Tibial artery (tissue), 4 donors: ENCODE measurements around the gene MAN2A2.

Experiments used
- DNase-seq, 2 donors: peaks; one replicate each; pipeline ENCODE4 v3.0.0-alpha.2; 2019
- H3K27ac ChIP-seq, 2 donors: fragments of 200-600 bp; sonication (generic) in 1 of 2; 1 replicate in 1 of 2; 2 replicates in 1 of 2; pipeline ENCODE4 v1.5.1; 2018 to 2019; ENCODE audit warnings: mild to moderate bottlenecking in 1 of 2
- H3K27me3 ChIP-seq, 2 donors: fragments of 200-600 bp; sonication (generic) in 1 of 2; one replicate each; pipeline versions ENCODE4 v1.5.1 to v1.6.0; 2016 to 2019
- H3K36me3 ChIP-seq, 3 donors: fragments of 200-600 bp; sonication (generic) in 2 of 3; one replicate each; pipeline ENCODE4 v1.5.1; 2016 to 2019; ENCODE audit warnings: mild to moderate bottlenecking in 2 of 3
- H3K4me1 ChIP-seq, 4 donors: fragments of 200-600 bp; sonication (generic) in 2 of 4; 1 replicate in 3 of 4; 2 replicates in 1 of 4; pipeline ENCODE4 v1.5.1; 2016 to 2019
- H3K4me3 ChIP-seq, 2 donors: fragments of 200-600 bp; sonication (generic) in 1 of 2; 1 replicate in 1 of 2; 2 replicates in 1 of 2; pipeline ENCODE4 v1.5.1; 2018 to 2019; ENCODE audit warnings: mild to moderate bottlenecking in 2 of 2
- H3K9me3 ChIP-seq, 3 donors: fragments of 200-600 bp; sonication (generic) in 1 of 3; one replicate each; pipeline ENCODE4 v1.5.1; 2016 to 2019
- intact Hi-C: fragments of 100-400 bp; cut with DNase I; formaldehyde crosslinking; loops from one replicate; pipeline ENCODE4 v1.15.0; 2023; ENCODE audit warnings: low total_unique reads
- TF ChIP-seq, protein P1 (sequence below), 2 experiments: fragments of 200-600 bp in 1 of 2; fragments of 450-650 bp in 1 of 2; IDR thresholded peaks; one replicate each; pipeline ENCODE4 v1.5.1; 2017 to 2019; ENCODE audit warnings: antibody characterized with exemption in 2 of 2, mild to moderate bottlenecking in 1 of 2, moderate library complexity in 1 of 2

Gene MAN2A2

DNA sequence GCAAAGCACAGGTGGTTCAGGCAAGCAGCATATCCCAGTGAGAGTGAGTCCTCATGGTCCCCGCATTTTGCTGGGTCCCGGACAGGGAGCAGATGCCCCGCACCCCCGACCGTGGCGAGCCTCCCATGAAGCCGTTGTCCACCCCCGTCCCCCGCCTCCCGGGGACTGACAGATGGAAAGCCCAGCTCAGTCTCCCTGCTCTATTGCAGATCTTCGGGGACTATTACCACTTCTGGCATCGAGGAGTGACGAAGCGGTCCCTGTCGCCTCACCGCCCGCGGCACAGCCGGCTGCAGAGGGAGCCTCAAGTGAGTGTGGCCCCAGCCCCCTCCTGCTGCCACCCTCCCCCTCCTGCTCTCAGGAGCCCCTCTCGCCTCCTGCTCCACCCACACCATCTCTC, 27.1 kb upstream of the MAN2A2 start:
- peaks cover 45 to 57% (median 55%) of the 10 kb centered on the region in 3 donors for H3K36me3 ChIP-seq
- DNase-seq: no peak
- intact Hi-C loops: no loop called here
- H3K27me3 ChIP-seq: no peaks in the 10 kb centered on the region
- no peak overlapping the region for H3K27ac ChIP-seq
- H3K9me3 ChIP-seq: no peaks in the 10 kb centered on the region
- H3K4me3 ChIP-seq: no peak overlapping the region
- TF ChIP-seq, protein P1, sequence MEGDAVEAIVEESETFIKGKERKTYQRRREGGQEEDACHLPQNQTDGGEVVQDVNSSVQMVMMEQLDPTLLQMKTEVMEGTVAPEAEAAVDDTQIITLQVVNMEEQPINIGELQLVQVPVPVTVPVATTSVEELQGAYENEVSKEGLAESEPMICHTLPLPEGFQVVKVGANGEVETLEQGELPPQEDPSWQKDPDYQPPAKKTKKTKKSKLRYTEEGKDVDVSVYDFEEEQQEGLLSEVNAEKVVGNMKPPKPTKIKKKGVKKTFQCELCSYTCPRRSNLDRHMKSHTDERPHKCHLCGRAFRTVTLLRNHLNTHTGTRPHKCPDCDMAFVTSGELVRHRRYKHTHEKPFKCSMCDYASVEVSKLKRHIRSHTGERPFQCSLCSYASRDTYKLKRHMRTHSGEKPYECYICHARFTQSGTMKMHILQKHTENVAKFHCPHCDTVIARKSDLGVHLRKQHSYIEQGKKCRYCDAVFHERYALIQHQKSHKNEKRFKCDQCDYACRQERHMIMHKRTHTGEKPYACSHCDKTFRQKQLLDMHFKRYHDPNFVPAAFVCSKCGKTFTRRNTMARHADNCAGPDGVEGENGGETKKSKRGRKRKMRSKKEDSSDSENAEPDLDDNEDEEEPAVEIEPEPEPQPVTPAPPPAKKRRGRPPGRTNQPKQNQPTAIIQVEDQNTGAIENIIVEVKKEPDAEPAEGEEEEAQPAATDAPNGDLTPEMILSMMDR (IDR thresholded peaks at IDR 0.05): no peak
- peaks cover 0 to 24% (median 22%) of the 10 kb centered on the region in 4 donors for H3K4me1 ChIP-seq

DNA sequence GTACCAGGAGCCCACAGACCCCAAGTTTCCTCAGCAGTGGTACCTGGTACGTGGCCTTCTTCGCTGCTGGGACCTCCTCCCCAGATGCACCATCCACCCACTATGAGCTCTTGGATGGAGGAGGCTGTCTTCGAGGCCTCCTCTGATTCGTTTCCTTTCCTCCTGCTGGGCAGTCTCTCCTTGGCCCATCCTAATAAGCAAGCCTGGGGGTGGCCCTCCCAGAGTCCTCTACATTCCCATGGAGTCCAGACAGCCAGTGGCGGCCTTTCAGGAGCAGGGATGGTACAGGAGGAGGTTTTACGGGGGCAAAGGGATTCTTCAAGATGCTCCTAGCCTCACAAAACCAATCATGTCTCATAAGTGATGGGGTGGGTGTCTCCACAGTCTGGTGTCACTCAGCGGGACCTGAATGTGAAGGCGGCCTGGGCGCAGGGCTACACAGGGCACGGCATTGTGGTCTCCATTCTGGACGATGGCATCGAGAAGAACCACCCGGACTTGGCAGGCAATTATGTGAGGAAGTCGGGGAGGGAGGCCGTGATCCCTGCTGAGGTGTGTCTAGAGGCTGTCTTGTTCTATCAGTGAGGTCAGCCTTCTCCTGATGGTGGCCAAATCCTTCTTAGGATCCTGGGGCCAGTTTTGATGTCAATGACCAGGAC, 26.5 kb upstream of the MAN2A2 start:
- Histone ChIP-seq H3K4me1 (peaks cover 0 to 24% (median 22%) of the 10 kb centered on the region in 4 donors), H3K4me3 (no peak overlapping the region), H3K27ac (no peak overlapping the region), H3K9me3 (no peaks in the 10 kb centered on the region), H3K36me3 (peaks cover 45 to 63% (median 61%) of the 10 kb centered on the region in 3 donors), H3K27me3 (no peaks in the 10 kb centered on the region)
- intact Hi-C loops: no loop called here
- DNase-seq: no peak
- TF ChIP-seq, protein P1 (IDR thresholded peaks at IDR 0.05): no peak

DNA sequence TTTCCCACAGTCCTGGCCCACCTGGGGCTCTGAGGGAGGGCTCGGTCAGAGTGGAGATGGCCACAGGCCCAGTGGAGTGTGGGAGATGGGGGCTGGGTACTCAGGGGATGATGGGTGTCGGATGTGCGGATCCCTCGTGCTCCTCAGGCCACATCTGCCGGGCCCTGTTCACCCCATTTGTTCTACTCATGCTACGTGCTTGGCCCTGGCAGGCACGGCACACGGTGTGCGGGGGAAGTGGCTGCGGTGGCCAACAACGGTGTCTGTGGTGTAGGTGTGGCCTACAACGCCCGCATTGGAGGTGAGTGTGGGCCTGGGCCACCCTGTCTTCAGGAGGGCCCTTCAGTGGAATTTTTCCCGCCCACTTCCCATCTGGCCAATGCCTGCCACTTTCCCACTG, 25.8 kb upstream of the MAN2A2 start:
- Histone ChIP-seq H3K9me3 (no peaks in the 10 kb centered on the region), H3K27ac (no peak overlapping the region), H3K4me3 (no peak overlapping the region), H3K36me3 (peaks cover 45 to 70% (median 67%) of the 10 kb centered on the region in 3 donors), H3K27me3 (no peaks in the 10 kb centered on the region), H3K4me1 (peaks cover 0 to 23% (median 22%) of the 10 kb centered on the region in 4 donors)
- DNase-seq: no peak
- TF ChIP-seq, protein P1 (IDR thresholded peaks at IDR 0.05): no peak
- intact Hi-C loops: no loop called here

DNA sequence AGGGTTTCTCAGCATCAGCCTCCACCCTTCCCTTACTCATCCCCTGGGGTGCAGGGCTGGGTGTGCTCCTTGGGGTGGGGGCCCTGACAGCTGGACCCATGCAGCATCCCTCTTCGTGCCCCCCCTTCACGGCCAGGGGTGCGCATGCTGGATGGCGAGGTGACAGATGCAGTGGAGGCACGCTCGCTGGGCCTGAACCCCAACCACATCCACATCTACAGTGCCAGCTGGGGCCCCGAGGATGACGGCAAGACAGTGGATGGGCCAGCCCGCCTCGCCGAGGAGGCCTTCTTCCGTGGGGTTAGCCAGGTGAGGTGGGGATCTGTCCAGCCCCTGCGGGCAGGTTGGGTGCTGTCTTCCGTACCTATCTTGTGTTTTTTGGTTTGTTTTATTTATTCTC, 25.1 kb upstream of the MAN2A2 start:
- DNase-seq: no peak
- H3K4me1 ChIP-seq: peaks cover 0 to 19% (median 18%) of the 10 kb centered on the region in 4 donors
- intact Hi-C loops: no loop called here
- peaks cover 45 to 73% (median 72%) of the 10 kb centered on the region in 3 donors for H3K36me3 ChIP-seq
- H3K9me3 ChIP-seq: no peaks in the 10 kb centered on the region
- TF ChIP-seq, protein P1 (IDR thresholded peaks at IDR 0.05): no peak
- H3K27ac ChIP-seq: no peak overlapping the region
- no peak overlapping the region for H3K4me3 ChIP-seq
- H3K27me3 ChIP-seq: no peaks in the 10 kb centered on the region

DNA sequence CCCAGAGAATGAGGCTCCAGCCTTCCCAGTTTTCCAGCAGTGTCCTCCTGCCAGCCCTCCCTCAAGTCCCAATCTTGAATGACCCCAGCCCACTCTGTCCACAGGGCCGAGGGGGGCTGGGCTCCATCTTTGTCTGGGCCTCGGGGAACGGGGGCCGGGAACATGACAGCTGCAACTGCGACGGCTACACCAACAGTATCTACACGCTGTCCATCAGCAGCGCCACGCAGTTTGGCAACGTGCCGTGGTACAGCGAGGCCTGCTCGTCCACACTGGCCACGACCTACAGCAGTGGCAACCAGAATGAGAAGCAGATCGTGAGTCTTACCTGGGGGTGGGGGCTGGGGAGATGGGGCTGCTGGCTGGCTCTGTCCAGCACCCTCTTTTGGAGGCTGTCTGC, 24.4 kb upstream of the MAN2A2 start:
- no peak for DNase-seq
- intact Hi-C loops: no loop called here
- no peaks in the 10 kb centered on the region for H3K9me3 ChIP-seq
- peaks cover 45 to 73% (median 72%) of the 10 kb centered on the region in 3 donors for H3K36me3 ChIP-seq
- H3K27me3 ChIP-seq: no peaks in the 10 kb centered on the region
- peaks cover 0 to 19% (median 16%) of the 10 kb centered on the region in 4 donors for H3K4me1 ChIP-seq
- no peak overlapping the region for H3K4me3 ChIP-seq
- H3K27ac ChIP-seq: no peak overlapping the region
- TF ChIP-seq, protein P1 (IDR thresholded peaks at IDR 0.05): no peak
